Measurements from ENCODE around the gene POLN.

Gene POLN

GRCh38 chr4:2070421-2071251 lies 171.3 kb downstream of the POLN start:
- no peak for DNase-seq (ENCODE audit: low read depth in 2 of 2)

GRCh38 chr4:2069986-2070385 lies 171.9 kb downstream of the POLN start:
- DNase-seq (ENCODE audit: low read depth in 2 of 2): no peak

- DNase-seq (ENCODE audit: low read depth in 2 of 2): no peak
Observed at GRCh38 chr4:2069161-2069971, 172.6 kb downstream of the POLN start.

GRCh38 chr4:2068566-2068965 lies 173.4 kb downstream of the POLN start:
- no peak for DNase-seq (ENCODE audit: low read depth in 2 of 2)

- no peak for DNase-seq (ENCODE audit: low read depth in 2 of 2)
Observed at GRCh38 chr4:2068198-2068470, 173.8 kb downstream of the POLN start.

- no peak for DNase-seq (ENCODE audit: low read depth in 2 of 2)
Observed at GRCh38 chr4:2067446-2068197, 174.3 kb downstream of the POLN start.

GRCh38 chr4:2066571-2067445 lies 175.1 kb downstream of the POLN start:
- DNase-seq (ENCODE audit: low read depth in 2 of 2): no peak

- DNase-seq (ENCODE audit: low read depth in 2 of 2): no peak
Observed at GRCh38 chr4:2066011-2066551, 175.8 kb downstream of the POLN start.

GRCh38 chr4:2065106-2065930 lies 176.6 kb downstream of the POLN start:
- DNase-seq (ENCODE audit: low read depth in 2 of 2): no peak

- no peak for DNase-seq (ENCODE audit: low read depth in 2 of 2)
Observed at GRCh38 chr4:2064276-2064991, 177.5 kb downstream of the POLN start.

- no peak for DNase-seq (ENCODE audit: low read depth in 2 of 2)
Observed at GRCh38 chr4:2063557-2064275, 178.2 kb downstream of the POLN start.

GRCh38 chr4:2062808-2063524 lies 179.0 kb downstream of the POLN start:
- DNase-seq (ENCODE audit: low read depth in 2 of 2): no peak

- no peak for DNase-seq (ENCODE audit: low read depth in 2 of 2)
Observed at GRCh38 chr4:2062168-2062807, 179.6 kb downstream of the POLN start.

- DNase-seq (ENCODE audit: low read depth in 2 of 2): no peak
Observed at GRCh38 chr4:2061186-2062131, 180.5 kb downstream of the POLN start.

- DNase-seq (ENCODE audit: low read depth in 2 of 2): no peak
Observed at GRCh38 chr4:2060611-2061185, 181.2 kb downstream of the POLN start.
